ENCODE measurements around the gene HOXC9. TPM values are rescaled to one million over a fixed set of nuclear protein-coding genes. Genes with fewer than 3 reads are reported as not detected.

Gene HOXC9
- total RNA-seq, 2 donors from 2014 or later, result not detected

DNA sequence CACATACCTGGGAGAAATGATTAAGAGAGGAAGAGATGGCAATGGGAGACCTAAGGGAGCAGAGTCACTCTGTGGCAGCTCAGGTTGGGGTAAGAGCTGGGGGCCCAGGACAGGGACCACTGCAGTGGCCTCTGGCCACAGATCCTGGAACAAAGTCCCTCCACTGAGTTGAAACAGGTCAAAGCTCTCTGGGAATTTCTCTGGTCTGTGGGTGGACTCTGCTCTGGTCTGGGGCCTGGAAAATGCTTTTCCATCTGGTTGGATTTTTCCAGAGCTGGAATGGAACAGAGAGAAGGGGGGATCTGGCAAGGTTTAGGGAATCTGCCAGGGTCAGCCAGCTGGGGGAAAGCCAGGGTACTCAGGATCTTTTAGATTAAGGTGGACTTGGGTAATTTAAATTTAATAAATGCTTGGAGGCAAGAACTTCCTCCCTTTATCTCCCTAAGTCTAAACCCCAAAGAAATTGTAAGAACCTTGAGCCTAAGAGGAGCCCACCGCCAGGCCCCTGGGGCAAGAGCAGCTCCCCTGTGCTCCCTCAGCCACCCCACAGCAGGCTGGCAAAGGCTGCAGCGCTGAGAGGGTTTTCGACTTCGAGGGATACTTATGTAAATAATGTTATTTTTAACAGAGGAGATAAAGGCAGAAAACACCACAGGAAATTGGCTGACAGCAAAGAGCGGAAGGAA lies 11.3 kb upstream of the HOXC9 start:
- peaks cover 3 to 78% of the 10 kb centered on the region in 2 donors for H3K27me3 ChIP-seq
- no peak for DNase-seq
- H3K36me3 ChIP-seq (replicated peaks in 1 of 2; ENCODE audit: insufficient read depth in 1 of 2, low read depth in 2 of 2), result no peaks in the 10 kb centered on the region
- WGBS, 2 donors, result 8 to 18% methylated on average over 5 of the region's 5 CpGs
- TF ChIP-seq, protein P1, sequence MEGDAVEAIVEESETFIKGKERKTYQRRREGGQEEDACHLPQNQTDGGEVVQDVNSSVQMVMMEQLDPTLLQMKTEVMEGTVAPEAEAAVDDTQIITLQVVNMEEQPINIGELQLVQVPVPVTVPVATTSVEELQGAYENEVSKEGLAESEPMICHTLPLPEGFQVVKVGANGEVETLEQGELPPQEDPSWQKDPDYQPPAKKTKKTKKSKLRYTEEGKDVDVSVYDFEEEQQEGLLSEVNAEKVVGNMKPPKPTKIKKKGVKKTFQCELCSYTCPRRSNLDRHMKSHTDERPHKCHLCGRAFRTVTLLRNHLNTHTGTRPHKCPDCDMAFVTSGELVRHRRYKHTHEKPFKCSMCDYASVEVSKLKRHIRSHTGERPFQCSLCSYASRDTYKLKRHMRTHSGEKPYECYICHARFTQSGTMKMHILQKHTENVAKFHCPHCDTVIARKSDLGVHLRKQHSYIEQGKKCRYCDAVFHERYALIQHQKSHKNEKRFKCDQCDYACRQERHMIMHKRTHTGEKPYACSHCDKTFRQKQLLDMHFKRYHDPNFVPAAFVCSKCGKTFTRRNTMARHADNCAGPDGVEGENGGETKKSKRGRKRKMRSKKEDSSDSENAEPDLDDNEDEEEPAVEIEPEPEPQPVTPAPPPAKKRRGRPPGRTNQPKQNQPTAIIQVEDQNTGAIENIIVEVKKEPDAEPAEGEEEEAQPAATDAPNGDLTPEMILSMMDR (IDR thresholded peaks at IDR 0.05), result no peak
- no peak for TF ChIP-seq POLR2A (IDR thresholded peaks at IDR 0.05)
- no peak for ATAC-seq
- H3K4me1 ChIP-seq, result peaks cover 27% of the 10 kb centered on the region
- no peak overlapping the region for H3K27ac ChIP-seq
- H3K4me3 ChIP-seq, result no peak overlapping the region
- intact Hi-C loops (cut with DNase I), result no loop called here
- no peaks in the 10 kb centered on the region for H3K9me3 ChIP-seq

DNA sequence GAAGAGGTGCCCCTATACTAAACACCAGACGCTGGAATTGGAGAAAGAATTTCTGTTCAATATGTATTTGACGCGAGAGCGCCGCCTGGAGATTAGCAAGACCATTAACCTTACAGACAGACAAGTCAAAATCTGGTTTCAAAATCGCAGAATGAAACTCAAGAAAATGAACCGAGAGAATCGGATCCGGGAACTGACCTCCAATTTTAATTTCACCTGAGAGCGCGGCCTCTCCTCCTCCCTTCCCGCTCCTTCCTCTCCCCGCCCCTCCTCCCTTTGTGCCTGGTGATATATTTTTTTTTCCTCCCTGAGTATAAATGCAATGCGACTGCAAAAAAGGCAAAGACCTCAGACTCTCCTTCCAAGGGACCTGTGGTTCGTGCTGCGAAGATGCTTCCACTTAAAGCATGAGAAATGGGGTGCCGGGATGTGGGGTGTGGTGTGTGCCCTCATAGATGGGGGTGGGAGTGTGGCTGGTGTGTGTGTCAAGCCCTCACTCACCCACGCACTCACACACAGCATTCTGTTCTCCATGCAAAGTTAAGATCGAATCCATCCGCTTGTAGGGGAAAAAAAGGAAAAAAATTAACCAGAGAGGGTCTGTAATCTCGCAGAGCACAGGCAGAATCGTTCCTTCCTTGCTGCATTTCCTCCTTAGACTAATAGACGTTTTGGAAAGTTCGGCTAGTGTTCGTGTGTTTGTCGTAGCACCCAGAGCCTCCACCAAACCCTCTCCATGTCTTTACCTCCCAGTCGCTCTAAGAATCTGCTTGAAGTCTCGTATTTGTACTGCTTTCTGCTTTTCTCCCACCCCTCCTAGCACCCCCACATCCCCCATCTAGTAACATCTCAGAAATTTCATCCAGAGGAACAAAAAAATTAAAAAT lies 10.5 kb upstream of the HOXC9 start:
- intact Hi-C loops (cut with DNase I), result no loop called here
- TF ChIP-seq POLR2A (IDR thresholded peaks at IDR 0.05), result no peak
- TF ChIP-seq, protein P1 (IDR thresholded peaks at IDR 0.05), result peak in 5 of 7 experiments; percentile 11 to 40 (median 37)
- Histone ChIP-seq H3K27me3 (peaks cover 6 to 78% of the 10 kb centered on the region in 2 donors), H3K9me3 (no peaks in the 10 kb centered on the region), H3K4me1 (peaks cover 34% of the 10 kb centered on the region), H3K4me3 (no peak overlapping the region), H3K36me3 (replicated peaks in 1 of 2; ENCODE audit: insufficient read depth in 1 of 2, low read depth in 2 of 2) (no peaks in the 10 kb centered on the region), H3K27ac (no peak overlapping the region)
- WGBS, 2 donors, result 4 to 9% methylated on average over 28 of the region's 28 CpGs
- ATAC-seq, result no peak
- peak in 2 of 4 donors; percentile 45 to 52 for DNase-seq

DNA sequence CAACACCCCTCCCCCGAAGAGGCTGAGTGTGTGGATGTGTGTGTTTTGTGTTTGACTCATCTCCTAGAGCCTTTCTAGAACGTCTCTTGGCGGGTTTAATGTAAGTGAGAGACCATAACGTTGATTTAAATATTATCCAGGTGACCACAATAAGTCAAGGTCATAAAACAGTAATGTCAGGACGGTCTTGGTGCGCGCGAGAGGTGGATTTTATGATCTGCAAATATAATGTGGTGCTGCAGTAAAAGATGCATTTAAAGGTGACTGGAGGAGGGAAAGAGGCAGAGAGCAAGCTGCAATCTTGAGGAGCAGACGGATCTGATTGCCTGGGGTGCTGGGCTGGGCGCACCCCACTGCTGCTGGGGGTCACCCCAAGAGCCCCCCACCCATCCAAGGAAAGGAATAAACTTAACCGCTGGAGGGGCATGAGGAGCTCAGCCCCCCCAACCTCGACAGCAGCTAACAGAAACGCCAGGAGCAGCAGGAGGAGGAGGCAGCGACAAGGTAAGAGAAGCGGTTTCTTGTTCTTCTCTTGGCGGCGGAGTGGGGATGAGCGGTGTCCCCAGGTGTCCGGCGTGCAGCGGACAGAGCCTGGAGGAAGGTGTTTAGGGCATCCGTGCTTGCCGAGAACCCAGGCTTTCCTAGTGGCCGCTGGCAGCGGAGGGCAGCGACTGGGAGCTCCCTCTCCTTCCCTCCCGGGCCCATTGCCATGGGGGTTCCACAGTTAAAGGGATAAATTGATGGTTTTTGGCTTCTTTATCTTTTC lies 9.5 kb upstream of the HOXC9 start:
- TF ChIP-seq POLR2A (IDR thresholded peaks at IDR 0.05), result no peak
- TF ChIP-seq, protein P1 (IDR thresholded peaks at IDR 0.05), result no peak
- ATAC-seq (no peak), DNase-seq (no peak)
- no peak overlapping the region for H3K4me3 ChIP-seq
- intact Hi-C loops (cut with DNase I), result no loop called here
- H3K27ac ChIP-seq, result no peak overlapping the region
- H3K36me3 ChIP-seq (replicated peaks in 1 of 2; ENCODE audit: insufficient read depth in 1 of 2, low read depth in 2 of 2), result no peaks in the 10 kb centered on the region
- 4 to 8% methylated on average over 17 to 27 of the region's 27 CpGs for WGBS, 2 donors
- no peaks in the 10 kb centered on the region for H3K9me3 ChIP-seq
- H3K27me3 ChIP-seq, result peaks cover 6 to 81% of the 10 kb centered on the region in 2 donors
- peaks cover 37% of the 10 kb centered on the region for H3K4me1 ChIP-seq

DNA sequence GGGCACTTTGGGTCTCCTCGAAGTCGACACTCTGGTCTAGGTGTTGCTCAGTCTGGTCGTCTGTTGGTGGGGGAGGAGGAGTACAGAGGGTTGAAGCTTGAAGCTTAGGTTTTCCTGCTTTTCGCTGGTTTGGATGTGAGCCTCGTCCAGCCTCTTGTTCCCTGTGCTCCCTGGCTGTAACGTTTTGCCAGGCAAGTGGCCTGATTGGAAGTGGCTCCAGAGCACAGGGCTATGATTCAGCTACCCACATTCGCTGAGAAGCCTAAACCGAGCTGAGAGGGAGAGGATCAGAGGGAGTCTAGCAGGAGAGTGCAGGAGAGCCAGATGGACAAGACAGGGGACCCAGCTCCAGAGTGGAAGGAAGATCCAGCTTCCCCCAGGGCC lies 8.9 kb upstream of the HOXC9 start:
- Histone ChIP-seq H3K27ac (no peak overlapping the region), H3K4me3 (no peak overlapping the region), H3K36me3 (replicated peaks in 1 of 2; ENCODE audit: insufficient read depth in 1 of 2, low read depth in 2 of 2) (no peaks in the 10 kb centered on the region), H3K4me1 (peaks cover 37% of the 10 kb centered on the region), H3K27me3 (peaks cover 6 to 80% of the 10 kb centered on the region in 2 donors), H3K9me3 (no peaks in the 10 kb centered on the region)
- 4 to 12% methylated on average over 6 to 8 of the region's 8 CpGs for WGBS, 2 donors
- TF ChIP-seq, protein P1 (IDR thresholded peaks at IDR 0.05), result no peak
- TF ChIP-seq POLR2A (IDR thresholded peaks at IDR 0.05), result no peak
- intact Hi-C loops (cut with DNase I), result no loop called here
- ATAC-seq, result no peak
- DNase-seq, result no peak
